HG03095 (cell line): ENCODE results near the gene MTCH1.

Experiments
- ATAC-seq: cut with Tn5 transposase; IDR thresholded peaks from one replicate; pipeline ENCODE4 v1.9.1; 2021; ENCODE audit warnings: moderate library complexity; ENCODE audit not compliant: unreplicated experiment

Gene MTCH1

DNA sequence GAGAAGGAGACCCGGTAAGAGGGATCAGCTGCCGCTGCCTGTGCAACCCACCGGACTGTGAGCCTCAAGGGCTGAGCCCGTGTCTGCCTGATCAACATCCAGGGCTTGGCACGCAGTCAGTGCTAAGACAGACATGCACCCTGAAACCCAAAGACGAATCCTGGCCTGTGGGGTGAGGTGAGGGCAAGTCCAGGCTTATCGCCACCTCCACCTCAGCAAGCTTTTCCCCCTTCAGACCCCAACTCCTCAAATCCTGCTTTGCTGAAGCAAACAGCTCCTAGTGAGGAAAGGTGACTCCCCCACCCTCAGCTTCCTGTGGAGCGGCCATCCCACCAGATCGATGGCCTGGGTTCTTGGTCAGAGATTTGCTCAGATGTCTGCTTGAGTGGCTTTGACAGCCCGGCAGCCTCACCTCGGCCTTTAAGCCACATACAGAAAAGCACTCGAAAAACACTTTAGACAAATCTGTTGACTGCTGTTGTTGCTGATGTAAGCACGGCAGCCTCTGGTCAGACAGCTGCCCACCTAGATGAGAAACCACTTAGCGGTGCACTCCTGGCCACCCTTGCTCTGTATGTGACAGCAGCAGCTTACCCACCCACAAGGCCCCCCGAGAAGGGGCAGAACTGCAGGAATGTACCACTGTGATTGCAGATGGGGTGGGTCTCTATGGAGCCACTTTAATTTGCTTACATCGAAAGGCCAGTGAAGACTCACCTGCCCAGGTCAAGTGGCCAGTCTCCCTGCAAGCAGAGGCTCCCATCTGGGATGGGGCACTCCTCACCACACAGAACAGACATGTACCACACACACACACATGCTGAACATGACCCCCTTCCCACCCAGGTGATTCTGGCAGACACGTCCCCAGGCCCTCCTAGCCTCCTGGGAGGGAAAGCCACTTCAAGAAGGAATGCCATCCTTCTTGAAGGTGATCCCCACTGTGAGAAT lies 14.8 kb downstream of the MTCH1 start:
- ATAC-seq: no peak

- ATAC-seq: no peak
Observed at GRCh38 chr6:36969988-36970891, 15.8 kb downstream of the MTCH1 start.

DNA sequence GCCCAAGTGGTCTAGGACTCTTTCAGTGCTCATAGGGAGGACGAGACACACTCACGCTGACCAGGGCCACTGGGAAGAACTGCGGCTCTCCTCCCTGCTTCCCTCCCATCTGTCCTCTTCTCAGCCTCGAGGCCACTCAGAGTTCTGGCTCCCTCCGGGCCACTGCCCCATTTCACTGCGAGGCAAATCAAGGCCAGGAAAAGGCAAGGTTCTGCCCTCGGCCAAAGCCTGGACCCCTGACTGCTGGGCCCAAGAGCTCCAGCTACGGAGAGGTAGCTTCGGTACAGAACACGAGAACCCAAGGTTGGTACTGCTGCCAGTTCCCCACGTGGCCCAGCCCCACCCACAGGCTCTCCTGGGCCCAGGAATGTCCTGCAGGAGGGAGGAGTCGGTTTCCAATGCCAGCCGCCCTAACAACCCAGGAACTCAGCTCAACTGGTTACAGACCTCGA lies 16.7 kb downstream of the MTCH1 start:
- ATAC-seq: no peak

GRCh38 chr6:36968266-36968977 lies 17.6 kb downstream of the MTCH1 start:
- no peak for ATAC-seq

- ATAC-seq: no peak
Observed at GRCh38 chr6:36967757-36968156, 18.2 kb downstream of the MTCH1 start.

DNA sequence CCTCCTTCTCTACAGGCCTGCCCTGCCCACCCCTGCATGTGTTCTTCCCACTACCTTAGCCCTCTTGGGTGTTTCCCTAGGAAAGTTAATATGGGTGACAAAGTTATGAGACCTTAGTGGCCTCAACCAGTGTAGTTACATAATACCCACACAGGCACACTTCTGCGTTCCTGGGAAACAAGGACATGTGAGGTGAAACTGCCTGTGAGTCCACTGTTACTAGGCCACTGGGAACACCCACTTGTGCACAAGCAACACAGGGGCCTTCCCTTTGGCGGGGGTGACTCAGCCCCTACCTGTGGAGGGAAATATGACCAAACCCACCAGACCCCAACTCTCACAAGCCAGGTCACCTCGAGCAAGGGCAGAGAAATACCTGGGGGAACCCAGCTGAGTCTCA lies 18.7 kb downstream of the MTCH1 start:
- ATAC-seq: no peak

DNA sequence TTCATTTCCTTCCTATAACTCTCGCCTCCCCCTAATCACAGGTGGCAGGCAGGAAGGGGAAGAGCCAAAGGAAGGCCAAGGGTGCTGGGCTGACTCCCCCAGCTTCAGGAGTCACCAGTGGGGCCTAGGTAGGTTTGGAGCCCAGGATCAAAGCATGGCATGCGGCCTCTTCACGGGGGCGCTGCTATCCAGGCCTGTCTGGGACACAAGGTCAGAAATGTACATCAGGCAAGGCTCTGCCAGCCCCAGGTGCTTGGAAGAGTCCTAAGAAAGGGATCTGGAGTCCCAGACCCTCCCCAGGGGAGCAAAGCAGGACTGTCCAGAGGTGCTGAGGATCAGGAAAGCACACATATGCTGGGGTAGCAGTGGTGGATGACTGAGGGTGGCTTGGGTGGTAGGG lies 21.1 kb downstream of the MTCH1 start:
- no peak for ATAC-seq

DNA sequence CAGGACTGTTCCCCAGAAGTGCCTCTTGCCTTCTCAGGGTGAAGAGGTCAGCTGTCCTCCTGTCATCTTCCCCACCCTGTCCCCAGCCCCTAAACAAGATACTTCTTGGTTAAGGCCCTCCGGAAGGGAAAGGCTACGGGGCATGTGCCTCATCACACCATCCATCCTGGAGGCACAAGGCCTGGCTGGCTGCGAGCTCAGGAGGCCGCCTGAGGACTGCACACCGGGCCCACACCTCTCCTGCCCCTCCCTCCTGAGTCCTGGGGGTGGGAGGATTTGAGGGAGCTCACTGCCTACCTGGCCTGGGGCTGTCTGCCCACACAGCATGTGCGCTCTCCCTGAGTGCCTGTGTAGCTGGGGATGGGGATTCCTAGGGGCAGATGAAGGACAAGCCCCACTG lies 21.6 kb downstream of the MTCH1 start:
- ATAC-seq: no peak

DNA sequence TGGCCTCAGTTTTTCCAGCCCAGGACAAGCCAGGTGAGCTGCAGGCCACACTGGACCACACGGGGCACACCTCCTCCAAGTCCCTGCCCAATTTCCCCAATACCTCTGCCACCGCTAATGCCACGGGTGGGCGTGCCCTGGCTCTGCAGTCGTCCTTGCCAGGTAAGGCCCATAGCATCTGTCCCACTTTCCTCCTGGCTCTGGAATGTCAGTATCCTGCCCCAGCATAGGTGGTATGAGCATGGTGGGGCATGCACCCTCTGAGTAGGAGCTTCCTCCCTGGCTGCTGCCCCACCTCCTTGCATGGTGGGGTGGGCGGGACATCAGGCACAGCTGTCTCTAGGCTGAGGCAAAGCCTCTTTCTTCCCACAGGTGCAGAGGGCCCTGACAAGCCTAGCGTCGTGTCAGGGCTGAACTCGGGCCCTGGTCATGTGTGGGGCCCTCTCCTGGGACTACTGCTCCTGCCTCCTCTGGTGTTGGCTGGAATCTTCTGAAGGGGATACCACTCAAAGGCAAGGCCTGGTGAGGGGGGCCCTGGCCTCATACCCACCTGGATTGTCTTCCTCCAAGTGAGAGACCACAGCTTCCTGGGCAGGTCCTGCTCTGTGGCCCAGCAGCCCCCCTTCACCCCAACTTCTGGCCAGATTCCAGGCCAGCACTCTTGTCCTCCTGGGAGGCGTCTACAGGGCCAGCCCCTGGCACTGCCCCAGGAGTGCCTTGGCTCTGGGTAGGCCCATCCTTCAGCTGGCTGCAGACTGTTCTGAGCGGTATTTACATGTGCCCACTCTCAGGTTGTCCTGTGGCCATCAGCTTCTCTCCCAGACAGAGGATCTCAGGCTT lies 22.3 kb downstream of the MTCH1 start:
- no peak for ATAC-seq

GRCh38 chr6:36962874-36963273 lies 23.1 kb downstream of the MTCH1 start:
- ATAC-seq: no peak

DNA sequence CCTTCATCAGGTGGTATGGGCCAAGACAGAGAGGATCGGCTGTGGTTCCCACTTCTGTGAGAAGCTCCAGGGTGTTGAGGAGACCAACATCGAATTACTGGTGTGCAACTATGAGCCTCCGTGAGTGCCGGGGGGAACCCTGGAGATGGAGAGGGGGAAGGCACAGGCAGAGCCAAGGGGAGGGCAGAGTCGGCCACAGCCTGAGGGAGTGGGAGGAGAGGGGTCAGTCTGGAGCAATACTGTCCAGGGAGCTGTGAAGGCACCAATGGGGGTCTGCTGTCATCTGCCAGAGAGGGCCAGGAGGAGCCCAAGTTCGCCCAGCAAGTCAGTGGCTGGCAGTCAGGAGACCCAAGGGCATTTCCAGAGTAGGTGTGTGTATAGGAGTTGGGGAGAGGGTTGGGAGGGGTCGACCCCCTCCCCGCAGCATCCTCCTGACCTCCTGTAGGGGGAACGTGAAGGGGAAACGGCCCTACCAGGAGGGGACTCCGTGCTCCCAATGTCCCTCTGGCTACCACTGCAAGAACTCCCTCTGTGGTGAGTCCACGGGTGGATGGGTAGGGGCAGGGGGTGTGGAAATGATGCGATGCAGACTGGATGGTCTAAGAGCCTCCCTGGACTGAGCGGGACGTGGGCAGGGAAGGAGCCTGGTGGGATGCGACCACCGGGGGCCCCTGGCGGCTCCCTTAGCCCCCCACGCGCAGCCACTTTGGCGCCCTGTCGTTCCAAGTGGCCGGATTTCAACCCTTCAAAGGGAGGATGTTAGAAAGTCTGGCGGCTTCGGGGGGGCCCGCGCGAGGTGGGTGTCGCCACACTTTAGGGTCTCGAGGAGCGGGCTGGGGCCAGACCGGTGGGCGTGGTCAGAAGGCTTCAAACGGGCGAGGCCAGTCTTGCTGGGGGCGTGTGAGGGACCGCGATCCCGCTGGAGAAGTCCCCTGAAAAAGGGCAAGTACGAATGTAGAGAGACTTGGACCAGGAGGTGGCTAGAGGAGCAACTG lies 24.3 kb downstream of the MTCH1 start:
- ATAC-seq: no peak

- ATAC-seq: no peak
Observed at GRCh38 chr6:36959555-36960250, 26.3 kb downstream of the MTCH1 start.

DNA sequence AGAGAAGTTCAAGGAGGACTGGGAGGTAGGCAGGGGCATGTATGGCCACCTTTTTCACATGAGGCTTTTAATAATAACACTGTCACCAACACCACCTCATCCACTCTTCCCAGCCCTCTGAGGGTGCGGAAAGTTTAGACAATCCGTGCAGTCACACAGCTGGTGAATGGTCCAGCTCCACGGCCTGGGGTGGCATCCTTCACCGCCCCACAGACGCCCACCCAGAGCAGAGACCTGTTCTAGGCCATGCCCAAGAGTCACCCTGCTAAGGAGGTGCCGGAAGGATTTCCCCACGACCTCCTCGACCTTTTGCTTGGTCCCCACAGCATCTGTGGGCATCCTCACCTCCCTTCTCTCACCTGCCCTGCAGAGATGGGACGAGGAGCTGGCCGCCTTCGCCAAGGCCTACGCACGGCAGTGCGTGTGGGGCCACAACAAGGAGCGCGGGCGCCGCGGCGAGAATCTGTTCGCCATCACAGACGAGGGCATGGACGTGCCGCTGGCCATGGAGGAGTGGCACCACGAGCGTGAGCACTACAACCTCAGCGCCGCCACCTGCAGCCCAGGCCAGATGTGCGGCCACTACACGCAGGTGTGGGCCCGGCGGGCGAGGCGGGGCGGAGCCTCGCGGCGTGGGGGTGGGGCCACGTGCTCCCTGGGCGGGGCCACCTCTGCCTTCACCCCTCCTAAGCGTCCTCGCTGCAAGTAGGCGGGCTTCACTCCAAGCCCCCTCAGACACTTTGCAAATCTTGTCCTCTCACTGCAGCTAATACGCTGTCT lies 27.0 kb downstream of the MTCH1 start:
- no peak for ATAC-seq

DNA sequence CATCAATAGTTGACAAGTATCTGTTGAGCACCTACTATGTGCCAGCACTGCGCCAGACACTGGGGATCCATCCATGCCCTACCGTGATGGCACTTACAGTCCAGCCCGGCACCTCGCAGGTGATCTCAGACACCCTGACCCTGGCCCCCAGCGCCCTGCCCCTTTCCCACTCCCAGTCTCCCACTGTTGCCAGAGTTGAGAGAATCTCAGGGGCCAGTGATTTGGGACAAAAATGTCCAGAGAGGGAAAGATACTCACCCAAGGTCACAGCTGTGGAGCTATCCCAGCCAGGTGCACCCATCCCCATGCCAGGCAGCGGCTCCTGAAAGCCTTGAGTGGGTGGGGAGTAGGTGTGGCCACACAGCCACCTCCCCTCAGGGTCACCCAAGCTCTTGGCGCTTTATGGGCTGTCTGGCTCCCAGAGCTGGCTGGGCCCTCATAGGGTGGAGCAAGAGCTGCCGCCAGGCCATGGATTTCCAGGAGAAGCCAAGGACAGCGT lies 28.2 kb downstream of the MTCH1 start:
- no peak for ATAC-seq

DNA sequence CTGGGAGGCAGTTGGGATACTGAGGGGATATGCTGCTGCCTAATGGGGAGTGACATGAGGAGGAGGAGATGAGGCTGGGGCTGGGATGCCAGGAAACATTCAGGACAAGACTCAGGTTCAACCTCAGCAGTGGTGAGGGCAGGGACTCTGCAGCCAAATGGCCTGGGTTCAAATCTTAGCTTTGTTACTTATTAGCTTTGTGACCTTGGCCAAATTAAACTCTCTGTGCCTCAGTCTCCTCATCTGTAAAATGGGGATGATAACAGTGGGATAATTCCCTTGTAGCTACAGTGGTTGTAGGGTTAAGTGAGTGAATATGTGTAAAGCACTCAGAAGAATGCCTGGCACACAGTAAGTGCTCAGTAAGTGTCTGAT lies 29.6 kb downstream of the MTCH1 start:
- ATAC-seq: no peak

DNA sequence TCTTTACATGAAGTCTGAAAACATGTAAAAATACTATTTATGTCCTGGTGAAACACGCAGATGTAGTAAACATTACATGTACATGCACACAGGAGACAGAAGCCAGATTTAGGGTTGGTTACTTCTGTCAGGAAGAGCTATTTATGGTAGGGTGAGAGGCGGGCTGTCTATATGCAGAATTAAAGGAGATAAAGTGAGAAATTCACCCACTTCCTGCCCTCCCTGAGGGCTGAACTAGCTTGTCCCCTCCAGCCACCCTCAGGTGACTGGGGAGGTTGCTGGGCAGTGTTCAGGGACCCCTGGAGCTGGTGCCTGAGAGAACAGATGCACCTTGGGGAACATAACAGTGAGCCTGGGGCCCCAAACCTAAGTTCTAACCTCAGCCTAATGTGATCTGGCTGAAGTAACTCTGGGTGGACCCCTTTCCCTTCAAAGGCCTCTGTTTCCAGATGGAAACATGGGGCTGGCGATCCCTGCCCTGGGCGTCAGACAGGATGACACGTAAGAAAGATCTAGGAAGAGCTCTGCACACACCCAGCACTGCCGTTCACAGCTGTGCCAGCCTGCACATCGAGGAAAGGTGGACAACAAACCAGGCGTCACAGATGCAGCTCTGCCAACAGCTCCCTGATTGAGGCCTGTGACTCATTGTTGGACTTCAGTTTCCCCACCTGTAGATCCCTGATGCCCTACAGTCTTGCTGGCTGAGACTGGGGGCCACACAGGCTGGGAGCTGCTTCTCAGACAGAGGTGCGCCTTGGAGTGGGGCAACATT lies 30.1 kb downstream of the MTCH1 start:
- ATAC-seq: no peak

GRCh38 chr6:36955136-36955535 lies 30.9 kb downstream of the MTCH1 start:
- no peak for ATAC-seq
